Hematopoietic multipotent progenitor cell (in vitro differentiated cells): ENCODE data around the gene ABHD6. TPM values are rescaled to one million over a fixed set of nuclear protein-coding genes. Genes with fewer than 3 reads are reported as not detected.
A peak's percentile ranks its signal among the peaks of the same experiment; 100 is the strongest.
"Not testable (repeated sequence)": the region's sequence is repeated elsewhere in the genome, so short reads cannot be mapped to it uniquely, and the experiment has no call there.

ENCODE experiments used
- DNase-seq, 3 donors: peaks; one replicate each; pipeline ENCODE4 v3.0.0-alpha.2; 2011 to 2015; ENCODE audit warnings: low read depth in 2 of 3, low spot score in 2 of 3
- total RNA-seq: library from RNA; depleted of rRNA; stranded (reverse); fragments of >200 nt; gene quantifications from one replicate; pipeline ENCODE4 v1.2.3, GENCODE V29; 2012

ABHD6 gene
- total RNA-seq, 1 donor = 5.1 TPM

GRCh38 chr3:58241306-58242044 is 3.9 kb downstream of the ABHD6 start:
- DNase-seq = no peak

- no peak for DNase-seq
Observed at GRCh38 chr3:58242340-58242739, 4.7 kb downstream of the ABHD6 start.

GRCh38 chr3:58242860-58243259 is 5.3 kb downstream of the ABHD6 start:
- DNase-seq = not testable (repeated sequence)

GRCh38 chr3:58243976-58244585 is 6.5 kb downstream of the ABHD6 start:
- no peak for DNase-seq

DNA sequence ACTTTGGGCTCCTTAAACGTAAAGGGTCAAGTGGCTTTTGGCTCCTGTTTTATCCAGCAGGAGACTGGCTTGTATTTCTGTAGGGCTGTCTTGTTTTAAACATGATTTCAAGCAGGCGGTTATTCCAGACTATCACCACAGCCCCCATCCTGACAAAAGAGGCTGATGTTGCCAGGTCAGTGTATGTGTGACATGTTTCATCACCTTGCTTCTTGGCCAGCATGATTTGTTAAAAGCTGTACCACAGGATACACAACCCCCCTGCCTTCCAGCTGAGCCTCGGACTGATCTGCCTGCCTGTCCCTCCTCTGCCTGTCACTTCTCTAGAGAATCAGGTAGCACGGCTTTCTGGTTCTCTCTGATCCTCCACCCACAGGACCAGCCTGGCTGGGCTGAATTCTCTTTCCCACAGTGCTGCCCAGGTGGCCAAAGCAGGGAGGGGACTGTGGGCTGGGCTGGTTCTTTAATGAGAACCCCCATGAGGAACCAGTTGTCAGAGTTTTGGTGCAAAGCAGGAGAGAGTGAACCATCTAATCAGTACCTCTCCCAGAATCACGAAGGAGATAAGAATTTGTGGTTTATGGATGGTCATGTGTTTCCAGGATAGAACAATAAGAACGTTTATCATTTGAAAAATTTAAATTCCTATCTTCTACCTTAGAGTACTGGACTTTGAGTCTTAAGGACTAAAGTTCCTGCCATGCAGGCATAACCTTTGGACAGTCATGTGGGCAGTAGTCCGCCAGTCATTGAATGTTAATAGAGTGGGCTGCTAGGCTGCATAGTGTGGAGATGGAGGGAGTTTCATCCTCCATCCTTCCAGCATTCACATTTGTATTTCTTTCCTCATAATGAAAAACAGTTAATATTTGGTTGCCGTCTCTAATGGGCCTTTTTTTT is 8.8 kb downstream of the ABHD6 start:
- no peak for DNase-seq

DNA sequence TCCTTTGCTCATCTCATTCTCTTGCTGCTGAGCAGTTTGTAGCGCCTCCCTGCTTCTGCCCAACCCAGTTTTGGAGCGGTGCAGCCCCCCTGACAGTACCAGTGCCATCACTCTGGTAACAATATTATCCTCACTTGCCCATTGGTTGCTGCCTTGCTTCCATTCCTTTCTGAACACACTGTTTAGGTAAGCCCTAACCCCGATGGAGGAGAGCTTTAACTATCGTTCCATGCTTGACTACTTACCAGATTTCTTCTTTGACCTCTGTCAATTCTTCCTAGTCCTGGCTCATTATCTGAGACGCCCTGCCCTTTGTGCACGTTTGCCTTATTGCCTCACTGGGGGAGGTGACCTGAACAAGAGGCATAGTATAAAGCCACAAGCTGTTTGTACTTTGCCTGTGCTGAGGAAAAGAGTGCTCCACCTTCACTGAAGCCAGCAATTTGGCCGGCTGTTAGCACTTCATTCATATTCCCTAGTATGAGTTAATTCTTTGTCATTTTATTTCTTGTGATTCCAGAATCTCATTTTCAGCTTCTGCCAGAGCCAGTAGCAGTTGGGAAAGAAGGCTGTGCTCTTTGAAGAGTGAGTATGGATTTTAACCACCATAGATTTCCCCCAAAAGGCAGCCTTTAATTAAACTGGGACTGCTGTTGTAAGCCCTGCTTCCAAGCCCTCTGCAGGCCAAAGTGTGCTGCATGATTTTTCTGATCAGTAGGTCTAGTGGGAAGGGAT is 11.9 kb downstream of the ABHD6 start:
- DNase-seq = no peak

GRCh38 chr3:58250093-58250707 is 12.6 kb downstream of the ABHD6 start:
- no peak for DNase-seq

- DNase-seq = no peak
Observed at GRCh38 chr3:58251631-58252035, 14.0 kb downstream of the ABHD6 start.

- no peak for DNase-seq
Observed at GRCh38 chr3:58254144-58254543, 16.6 kb downstream of the ABHD6 start.

DNA sequence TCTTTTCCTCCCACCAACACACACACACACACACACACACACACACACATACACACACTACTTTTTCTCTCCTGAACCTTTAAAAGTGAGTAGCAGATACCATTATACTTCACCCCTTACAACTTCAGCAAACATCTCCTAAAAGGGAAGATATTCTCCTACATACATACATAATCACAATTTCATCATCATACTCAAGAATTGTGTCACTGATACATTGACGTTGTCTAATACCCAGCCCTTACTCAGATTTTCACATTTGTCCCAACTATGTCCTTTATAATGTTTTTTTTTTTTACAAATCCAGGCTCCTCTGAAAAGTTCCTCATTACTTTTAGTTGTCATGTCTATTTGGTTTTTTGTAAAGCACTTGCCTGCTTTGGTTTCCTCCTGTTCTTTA is 18.5 kb downstream of the ABHD6 start:
- DNase-seq = no peak

DNA sequence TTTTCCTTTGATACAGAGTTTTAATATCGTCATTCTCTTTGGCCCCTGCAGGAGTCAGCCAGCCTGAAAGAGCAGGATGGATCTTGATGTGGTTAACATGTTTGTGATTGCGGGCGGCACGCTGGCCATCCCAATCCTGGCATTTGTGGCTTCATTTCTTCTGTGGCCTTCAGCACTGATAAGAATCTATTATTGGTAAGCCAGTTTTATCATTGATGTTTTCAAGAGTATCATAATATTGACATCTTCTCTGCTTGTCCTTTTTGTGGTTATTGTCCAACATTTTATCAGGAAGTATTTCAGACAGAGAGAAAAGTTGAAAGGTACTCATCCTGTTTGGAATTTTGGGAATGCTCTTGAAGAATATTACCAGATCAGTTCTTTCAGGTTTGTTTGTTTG is 18.9 kb downstream of the ABHD6 start:
- DNase-seq = no peak

DNA sequence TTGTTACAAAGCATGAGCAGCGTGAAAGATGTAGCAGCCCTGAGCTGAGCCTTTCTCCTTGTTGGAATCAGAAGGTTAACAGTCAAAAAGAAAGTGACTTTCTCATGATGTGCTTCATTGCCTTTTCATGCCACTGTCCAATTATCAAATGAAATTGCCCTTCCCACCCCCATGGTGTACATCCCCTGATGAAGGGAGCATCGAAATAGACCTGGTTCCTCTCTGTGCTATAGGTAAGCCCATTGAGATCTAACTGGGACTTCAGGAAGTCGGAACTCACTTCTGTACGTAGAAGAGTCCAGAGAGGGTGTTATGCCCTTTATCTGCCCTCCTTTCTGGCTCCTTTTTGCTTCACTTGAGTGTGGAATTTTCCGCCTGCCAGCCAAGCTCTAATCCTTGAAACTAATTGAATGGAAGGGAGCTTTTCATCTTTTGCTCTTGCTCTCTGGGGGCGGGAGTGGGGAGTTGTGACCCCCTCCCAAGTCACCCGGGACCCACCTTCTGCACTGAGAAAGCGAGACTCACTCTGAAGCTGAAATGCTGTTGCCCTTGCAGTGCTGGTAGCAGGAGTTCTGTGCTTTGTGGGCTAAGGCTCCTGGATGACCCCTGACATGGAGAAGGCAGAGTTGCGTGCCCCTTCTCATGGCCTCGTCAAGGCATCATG is 20.9 kb downstream of the ABHD6 start:
- no peak for DNase-seq

GRCh38 chr3:58260261-58260731 is 22.7 kb downstream of the ABHD6 start:
- peak in 2 of 3 donors; percentile 28 to 33 for DNase-seq

GRCh38 chr3:58260733-58261132 is 23.1 kb downstream of the ABHD6 start:
- DNase-seq = no peak

DNA sequence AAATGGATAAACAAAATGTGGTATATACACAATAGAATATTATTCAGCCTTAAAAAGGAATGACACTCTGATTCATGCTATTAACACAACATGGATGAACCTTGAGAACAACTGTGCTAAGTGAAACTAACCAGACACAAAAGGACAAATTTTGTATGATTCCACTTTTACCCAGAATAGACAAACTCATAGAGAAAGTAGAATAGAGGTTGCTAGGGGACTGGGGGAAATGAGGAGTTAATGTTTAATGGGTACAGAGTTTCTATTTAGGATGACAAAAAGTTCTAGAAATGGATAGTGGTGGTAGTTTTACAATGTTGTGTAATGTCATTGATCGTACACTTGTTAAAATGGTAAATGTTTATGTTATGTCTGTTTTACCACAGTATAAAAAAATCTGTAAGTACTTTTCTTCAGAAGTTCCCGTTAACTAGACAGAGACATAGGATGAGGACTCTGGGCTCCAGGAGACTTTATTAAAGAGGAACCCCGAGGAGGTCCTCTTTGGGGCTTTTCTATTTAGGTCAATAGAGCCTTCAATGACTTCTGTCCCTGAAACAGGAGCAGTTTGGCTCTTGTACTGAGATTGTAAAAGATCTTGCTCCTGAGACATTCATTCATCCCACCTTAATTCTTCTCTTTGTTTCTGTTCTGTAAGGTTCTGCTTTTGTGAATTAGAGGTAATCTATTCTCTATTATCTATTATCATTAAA is 24.5 kb downstream of the ABHD6 start:
- DNase-seq = no peak

GRCh38 chr3:58266577-58266976 is 29.0 kb downstream of the ABHD6 start:
- no peak for DNase-seq

DNA sequence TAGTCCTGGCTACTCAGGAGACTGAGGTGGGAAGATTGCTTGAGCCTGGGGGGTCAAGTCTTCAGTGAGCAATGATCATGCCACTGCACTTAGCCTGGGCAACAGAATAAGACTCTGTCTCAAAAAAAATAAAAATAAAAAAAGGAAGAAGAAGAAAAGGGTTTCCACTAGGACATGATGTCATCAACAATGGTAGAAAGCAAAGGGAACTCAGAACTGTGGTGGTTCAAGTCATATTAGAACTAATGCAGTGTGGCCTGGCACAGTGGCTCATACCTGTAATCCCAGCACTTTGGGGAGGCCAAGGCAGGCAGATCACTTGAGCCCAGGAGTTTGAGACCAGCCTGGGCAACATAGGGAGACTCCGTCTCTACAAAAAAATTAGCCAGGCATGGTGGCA is 30.0 kb downstream of the ABHD6 start:
- not testable (repeated sequence) for DNase-seq

GRCh38 chr3:58269356-58269755 is 31.8 kb downstream of the ABHD6 start:
- DNase-seq = no peak

- no peak for DNase-seq
Observed at GRCh38 chr3:58270485-58270884, 32.9 kb downstream of the ABHD6 start.
